Right ventricle myocardium inferior (tissue), 1 donor: ENCODE measurements around the gene AHRR. TPM values are rescaled to one million over a fixed set of nuclear protein-coding genes. Genes with fewer than 3 reads are reported as not detected.
A peak's percentile ranks its signal among the peaks of the same experiment; 100 is the strongest.

ENCODE experiments used
- ATAC-seq: fragments of 200-7000 bp; cut with Tn5 transposase; one replicate; pipeline ENCODE4 v1.9.1; 2020; ENCODE audit warnings: mild to moderate bottlenecking, moderate library complexity
- DNase-seq: peaks from one replicate; pipeline ENCODE4 v3.0.0; 2021; ENCODE audit errors: missing footprints
- intact Hi-C: fragments of 100-400 bp; cut with DNase I; formaldehyde crosslinking; loops from one replicate; pipeline ENCODE4 v1.11.0; 2022
- total RNA-seq: library from RNA; stranded (reverse); fragmentation: NEBNext Ultra II Directional; extraction: Animal tissue kit (Norgen Biotek cat#: 25700); gene quantifications from one replicate; pipeline ENCODE4 v1.2.1, GENCODE V29; 2021
- donor health status: DM: no; HTN: yes; CAD: no; lungs with severe emphysema.

The AHRR gene
- total RNA-seq, 1 donor from 2014 or later, result 2.1 TPM

DNA sequence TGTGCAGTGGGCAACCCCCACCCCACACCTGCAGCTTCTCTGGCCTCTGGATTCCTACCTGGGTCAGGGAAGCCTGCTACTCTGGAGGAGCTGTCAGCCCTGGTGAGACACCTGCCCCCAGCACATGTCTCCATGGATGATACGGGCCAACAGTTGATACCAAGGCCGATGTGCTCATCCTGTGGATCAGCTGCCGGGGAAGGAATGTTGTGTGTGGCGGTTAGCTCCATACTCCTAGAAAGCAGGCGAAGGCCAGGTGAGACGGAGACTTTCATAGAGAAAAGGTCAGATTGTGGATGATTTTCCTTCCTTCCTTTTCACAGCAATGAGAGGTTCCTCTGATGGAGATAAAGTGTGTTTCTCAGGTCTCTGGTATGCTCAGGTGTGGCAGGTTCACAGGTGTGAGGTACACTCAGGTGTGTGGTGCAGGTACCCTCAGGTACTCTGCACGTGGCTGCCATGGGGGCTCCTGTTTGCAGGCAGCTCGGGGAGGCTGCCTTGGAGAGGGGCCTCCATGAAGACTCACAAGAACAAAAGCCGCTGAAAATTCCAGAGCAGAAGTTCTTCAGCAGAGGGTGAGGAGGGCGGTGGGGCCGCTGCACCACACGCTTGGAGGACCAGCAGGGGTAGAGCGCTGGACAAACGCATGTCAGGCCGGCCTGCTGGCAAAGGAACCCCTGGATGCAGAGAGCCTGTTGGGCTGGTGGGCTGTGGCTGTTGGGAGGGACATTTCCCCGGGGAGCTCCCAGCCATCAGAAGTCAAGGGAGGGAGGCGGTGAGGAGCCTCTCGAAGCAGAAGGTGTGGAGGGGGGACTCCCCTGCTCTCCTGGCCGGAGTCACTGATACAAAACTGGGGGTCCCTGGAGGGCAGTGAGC lies 5.1 kb upstream of the AHRR start:
- intact Hi-C loops, result loop anchor here (10.0 kb wide), 1 partner anchor 118 kb away; no protein-coding TSS in a partner anchor
- no peak for ATAC-seq
- no peak for DNase-seq

DNA sequence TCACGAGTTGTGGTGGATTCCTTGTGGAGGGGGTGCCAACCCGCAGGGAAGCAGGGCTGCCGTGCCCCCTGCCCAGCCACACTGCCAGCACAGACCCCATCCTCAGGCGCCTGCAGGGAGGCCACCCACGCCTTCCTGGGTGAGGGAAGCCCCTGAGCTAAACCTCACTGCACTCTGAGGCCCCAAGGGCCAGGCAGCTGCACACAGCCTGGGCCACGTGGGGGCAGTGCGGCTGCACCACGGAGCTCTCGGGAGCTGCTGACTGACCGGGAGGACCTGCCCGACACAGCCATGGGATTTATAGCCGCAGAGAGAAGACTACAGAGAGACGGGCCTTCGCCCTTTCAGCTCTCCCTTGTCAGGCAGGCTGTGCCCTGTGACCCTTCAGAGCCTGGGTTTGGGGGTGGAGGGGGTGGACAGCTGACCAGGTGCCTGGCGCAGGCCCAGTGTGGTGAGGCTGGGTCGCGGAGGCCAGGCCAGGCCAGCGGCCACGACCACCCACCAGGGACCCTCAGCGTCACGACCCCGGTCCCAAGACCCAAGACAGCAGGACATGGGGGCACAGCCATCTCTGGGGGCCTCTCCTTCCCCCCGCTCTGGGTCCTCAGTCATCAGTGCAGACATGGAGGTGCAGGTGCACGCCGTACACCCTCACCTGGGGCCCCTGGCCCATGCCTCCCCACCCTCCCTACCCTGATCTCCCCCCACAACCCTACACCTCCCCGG lies 4.3 kb upstream of the AHRR start:
- intact Hi-C loops, result loop anchor here (10.0 kb wide), 1 partner anchor 118 kb away; no protein-coding TSS in a partner anchor
- DNase-seq, result no peak

GRCh38 chr5:318341-318897 lies 3.1 kb upstream of the AHRR start:
- no peak for ATAC-seq
- intact Hi-C loops, result loop anchor here (10.0 kb wide), 1 partner anchor 116 kb away; no protein-coding TSS in a partner anchor
- no peak for DNase-seq

More for the DNA sequence above, 4.3 kb upstream of the AHRR start:
- peak; percentile 47 for ATAC-seq

- DNase-seq, result no peak
- intact Hi-C loops, result loop anchor here (10.0 kb wide), 1 partner anchor 116 kb away; no protein-coding TSS in a partner anchor
- no peak for ATAC-seq
These were observed 2.4 kb upstream of the AHRR start for GRCh38 chr5:318931-319601.

DNA sequence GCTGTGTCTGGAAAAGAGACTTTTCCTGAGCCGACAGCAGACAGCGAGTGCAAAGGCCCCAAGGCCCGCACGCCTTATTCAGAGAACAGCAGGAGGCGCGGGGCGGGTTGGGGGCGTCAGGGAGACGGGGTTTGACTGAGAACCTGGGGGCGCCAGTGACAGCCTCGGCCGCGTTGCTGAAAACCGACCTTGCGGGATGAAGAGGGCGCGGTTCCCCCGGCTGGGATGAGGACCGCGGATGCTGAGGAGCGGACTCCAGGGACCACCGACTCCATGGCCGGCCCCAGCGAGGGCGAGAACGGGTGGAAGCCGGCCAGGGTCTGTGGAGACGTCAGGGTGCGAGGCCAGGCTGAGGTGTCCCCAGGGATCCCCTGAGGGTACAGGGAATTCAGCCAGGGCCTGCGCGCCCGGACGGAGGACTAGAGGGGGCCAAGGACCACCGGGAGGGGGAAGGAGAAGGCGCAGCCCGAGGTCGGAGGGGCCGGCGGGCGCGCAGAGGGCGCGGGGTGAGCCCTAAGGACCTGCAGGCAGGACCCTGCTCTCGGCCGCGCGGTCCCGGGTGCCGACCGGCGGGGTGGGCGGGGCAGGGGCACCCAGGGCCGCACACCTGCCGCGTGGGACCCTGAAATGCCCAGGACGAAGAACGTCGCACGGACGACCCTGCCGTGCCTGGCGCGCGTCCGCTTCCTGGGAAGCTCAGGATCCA lies 837 bp upstream of the AHRR start:
- intact Hi-C loops, result no loop called here
- DNase-seq, result no peak
- no peak for ATAC-seq

DNA sequence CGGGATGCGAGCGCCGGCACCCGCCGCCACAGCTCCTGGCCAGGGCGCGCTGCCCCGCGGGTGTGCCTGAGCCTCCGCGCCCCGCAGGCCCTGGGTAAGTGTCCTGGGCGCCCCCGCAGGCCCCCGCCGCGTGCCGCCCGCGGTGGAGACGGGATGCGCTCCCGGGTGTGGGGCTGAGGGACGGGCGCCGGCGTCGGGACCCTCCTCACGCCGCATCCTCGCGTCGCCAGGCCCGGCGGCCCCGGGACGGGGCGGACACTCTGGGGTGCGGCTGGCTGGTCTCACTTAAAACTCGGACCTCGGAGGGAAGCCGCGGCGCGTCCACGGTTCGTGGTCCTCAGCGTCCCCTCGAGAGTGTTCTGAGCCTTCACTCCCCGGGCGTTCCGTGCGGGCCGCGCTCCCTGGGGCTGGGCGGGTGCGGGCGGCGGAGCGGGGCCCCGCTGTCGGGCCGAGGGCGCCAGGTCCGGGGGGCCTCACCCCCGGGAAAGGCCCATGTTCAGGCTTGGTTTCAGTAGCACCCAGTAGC lies 275 bp downstream of the AHRR start:
- intact Hi-C loops, result no loop called here
- DNase-seq (no peak), ATAC-seq (no peak)

- no peak for DNase-seq
- intact Hi-C loops, result no loop called here
- no peak for ATAC-seq
These were observed 897 bp downstream of the AHRR start for GRCh38 chr5:322281-322941.

DNA sequence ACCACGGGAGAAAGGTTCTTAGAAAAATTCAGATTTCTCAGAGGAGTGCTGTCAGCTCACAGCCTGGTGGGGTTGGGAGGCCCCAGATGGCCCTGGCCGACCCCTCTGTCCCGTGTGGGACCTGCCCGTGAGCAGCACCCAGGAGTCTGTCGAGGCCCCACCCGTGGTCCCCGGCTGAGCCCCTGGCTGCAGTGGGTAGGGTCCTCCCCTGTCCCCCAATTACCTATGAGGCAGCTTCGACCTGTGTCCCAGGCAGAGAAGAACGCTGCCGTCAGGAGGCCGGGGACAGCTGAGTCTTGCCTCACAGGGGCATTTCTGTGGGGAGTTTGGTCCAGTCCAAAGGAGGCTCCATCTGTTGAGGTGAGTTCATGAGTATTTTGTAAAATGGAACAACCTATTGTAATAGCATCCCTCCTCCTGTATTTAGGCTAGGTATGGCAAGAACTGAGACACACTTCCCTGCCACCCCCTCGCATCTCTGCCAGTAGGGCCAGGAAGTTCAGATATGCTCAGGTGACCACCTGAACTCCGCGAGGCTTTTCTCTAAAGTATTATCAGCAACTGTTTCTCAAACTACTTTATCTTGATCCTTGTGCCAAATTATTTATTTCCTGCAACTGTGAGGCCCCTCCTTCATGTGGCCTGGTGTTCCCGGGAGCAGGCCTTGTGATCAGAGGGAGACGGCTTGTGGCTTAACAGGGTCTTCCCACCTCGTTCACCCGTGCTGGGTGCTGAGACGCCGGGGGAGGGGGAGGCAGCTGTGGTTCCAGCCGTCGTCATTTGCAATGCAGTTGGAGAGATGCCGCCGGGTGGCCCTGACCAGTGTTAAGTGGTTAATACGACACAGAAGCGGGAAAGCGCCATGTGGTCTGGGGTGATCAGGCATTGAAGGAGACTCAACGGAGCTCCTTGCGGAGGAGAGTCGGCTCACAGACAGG lies 1.7 kb downstream of the AHRR start:
- ATAC-seq (no peak), DNase-seq (no peak)
- intact Hi-C loops, result no loop called here

DNA sequence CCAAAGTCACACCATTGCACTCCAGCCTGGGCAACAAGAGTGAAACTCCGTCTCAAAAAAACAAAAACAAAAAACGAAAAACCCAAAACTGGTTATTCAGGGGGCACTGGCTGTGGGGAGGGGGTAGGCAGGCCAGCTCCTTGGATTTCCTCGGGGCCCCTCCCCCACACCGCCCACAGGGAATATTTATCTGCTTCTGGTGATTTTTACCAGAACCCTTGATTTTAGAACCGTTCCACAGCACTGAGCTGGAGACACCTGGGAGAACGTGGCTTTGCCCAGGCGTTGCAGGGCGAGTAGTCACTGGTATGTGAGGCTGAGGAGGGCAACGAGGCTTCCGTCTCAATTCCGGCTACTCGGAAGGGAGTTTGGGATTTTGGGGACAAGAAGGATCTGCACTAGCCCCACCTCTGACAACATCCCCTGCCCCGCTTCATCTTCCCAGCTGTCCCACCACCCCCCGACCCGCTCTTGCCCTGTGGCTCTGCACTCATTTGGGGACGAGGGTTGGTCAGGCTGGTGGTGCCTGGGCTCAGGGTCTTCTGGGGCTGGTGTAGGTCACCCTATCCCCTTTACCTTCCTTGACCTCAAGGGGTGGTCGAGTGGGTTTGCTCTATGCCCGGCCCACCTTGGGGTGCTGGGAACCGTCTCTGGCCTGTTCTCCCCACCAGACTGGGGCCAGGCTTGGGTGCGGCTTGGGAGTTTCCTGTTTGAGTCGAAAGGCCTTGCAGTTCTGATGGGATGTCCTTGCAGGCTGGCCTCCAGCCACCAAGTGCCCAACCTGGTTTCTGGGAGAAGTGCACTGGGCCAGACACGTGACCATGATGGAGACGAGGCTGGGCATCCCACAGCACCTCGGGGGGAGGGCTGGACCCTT lies 3.5 kb downstream of the AHRR start:
- DNase-seq, result no peak
- intact Hi-C loops, result no loop called here
- no peak for ATAC-seq

DNA sequence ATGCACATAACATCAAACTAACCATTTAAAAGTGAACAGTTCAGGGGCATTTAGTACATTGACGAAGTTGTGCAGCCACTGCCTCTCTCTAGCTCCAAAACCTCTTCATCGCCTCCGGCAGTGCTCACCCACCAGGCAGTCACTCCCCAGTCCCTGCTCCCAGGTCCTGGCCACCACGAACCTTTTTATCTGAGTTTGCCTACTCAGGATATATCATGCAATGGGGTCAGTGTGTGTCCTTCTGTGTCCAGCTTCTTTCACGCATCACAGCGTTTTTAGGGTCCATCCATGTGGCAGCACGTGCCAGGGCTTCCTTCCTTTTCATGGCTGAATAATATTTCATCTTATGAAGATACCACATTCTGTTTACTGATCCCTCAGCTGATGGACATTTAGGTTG lies 4.6 kb downstream of the AHRR start:
- intact Hi-C loops, result no loop called here
- ATAC-seq, result no peak
- no peak for DNase-seq

- DNase-seq, result no peak
- ATAC-seq, result no peak
- intact Hi-C loops, result no loop called here
These were observed 7.7 kb downstream of the AHRR start for GRCh38 chr5:329121-329735.

- intact Hi-C loops, result no loop called here
- no peak for ATAC-seq
- no peak for DNase-seq
These were observed 8.3 kb downstream of the AHRR start for GRCh38 chr5:329768-330167.

GRCh38 chr5:332843-333242 lies 11.3 kb downstream of the AHRR start:
- ATAC-seq, result no peak
- DNase-seq, result no peak
- intact Hi-C loops, result no loop called here

- no peak for DNase-seq
- intact Hi-C loops, result no loop called here
- ATAC-seq, result no peak
These were observed 12.4 kb downstream of the AHRR start for GRCh38 chr5:333945-334344.

DNA sequence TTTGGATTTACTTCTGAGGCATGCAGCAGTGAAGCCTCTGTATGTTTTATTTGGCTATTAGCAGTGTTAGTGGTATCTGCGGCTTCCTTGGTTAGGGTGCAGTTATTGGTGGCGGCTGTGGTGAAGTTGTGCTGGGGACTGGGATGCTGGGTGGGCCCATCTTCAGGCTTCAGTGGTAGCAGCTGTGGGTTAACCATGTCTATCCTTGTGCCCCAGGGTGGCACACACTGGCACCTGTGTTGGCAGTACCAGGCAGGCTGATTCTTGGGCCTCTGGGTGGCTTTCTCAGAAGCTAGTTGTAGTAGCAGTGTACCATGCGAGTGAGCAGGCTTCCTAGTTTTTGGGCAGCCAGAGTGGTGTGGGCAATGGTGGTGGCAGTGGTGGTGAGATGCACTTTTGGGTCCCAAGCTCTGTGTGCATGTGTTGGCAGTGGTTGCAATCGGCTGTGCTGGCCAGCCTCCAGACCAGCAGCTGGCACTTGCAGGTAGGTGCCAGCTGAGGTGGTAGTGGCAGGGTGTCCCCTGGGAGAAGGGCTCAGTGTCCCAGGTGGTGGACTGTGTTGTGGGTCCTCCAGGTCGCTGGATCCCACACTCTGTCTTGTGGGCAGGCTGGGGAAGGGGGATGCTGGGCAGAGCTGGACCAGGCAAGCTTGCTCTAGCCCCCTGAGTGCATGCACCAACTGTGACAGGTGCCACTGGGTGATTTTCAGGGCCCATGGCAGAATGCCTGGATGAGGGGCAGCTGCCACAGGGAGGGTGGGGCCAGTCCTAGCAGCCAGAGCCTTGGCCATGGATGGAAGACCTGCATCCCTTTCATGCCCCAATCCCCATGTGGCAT lies 13.6 kb downstream of the AHRR start:
- ATAC-seq (no peak), DNase-seq (no peak)
- intact Hi-C loops, result no loop called here
